Mucosa of descending colon (tissue), 3 donors: ENCODE data around the gene ATP5PB. TPM values are rescaled to one million over a fixed set of nuclear protein-coding genes. Genes with fewer than 3 reads are reported as not detected.

Experiments used
- ATAC-seq: fragments of 200-7000 bp; cut with Tn5 transposase; one replicate; pipeline ENCODE4 v1.9.1; 2020; ENCODE audit warnings: mild to moderate bottlenecking, moderate library complexity
- DNase-seq, 3 donors: peaks; one replicate each; pipeline ENCODE4 v3.0.0-alpha.2; 2020
- H3K36me3 ChIP-seq: fragments of 200-600 bp; one replicate; pipeline ENCODE4 v1.8.0; 2021; ENCODE audit warnings: low read depth, mild to moderate bottlenecking
- H3K4me1 ChIP-seq: fragments of 200-600 bp; one replicate; pipeline ENCODE4 v1.8.0; 2021; ENCODE audit warnings: low read depth, mild to moderate bottlenecking
- H3K4me3 ChIP-seq: fragments of 200-600 bp; one replicate; pipeline ENCODE4 v1.8.0; 2021; ENCODE audit warnings: mild to moderate bottlenecking
- H3K9me3 ChIP-seq: fragments of 200-600 bp; one replicate; pipeline ENCODE4 v1.8.0; 2021; ENCODE audit warnings: mild to moderate bottlenecking
- CTCF ChIP-seq: fragments of 200-600 bp; IDR thresholded peaks from one replicate; pipeline ENCODE4 v1.8.0; 2022; ENCODE audit warnings: antibody characterized with exemption, mild to moderate bottlenecking
- intact Hi-C, 2 donors: fragments of 100-400 bp; cut with DNase I in 1 of 2; cut with micrococcal nuclease in 1 of 2; formaldehyde crosslinking; loops; one replicate each; pipeline versions ENCODE4 v1.11.0 to v1.11.1; 2022; cut with DNase I, micrococcal nuclease
- total RNA-seq, 3 donors: library from RNA; stranded (reverse); fragmentation: NEBNext Ultra II Directional in 2 of 3; extraction: Animal tissue kit (Norgen Biotek cat#: 25700) in 2 of 3; gene quantifications; one replicate each; pipeline versions ENCODE4 v1.2.1 to v1.2.4, GENCODE V29; 2021 to 2023
- donor health status: DM: no; HTN: no; CAD: no; lungs with moderate emphysema.
- donor health status: DM: no; HTN: no; CAD: no.
- donor health status: DM: no; HTN: yes; CAD: no.

Gene ATP5PB
- total RNA-seq, 3 donors from 2014 or later = 274 to 427 (median 390) TPM

GRCh38 chr1:111489604-111490003, 40.3 kb downstream of the ATP5PB start:
- Histone ChIP-seq H3K4me3 (no peak overlapping the region), H3K9me3 (no peaks in the 10 kb centered on the region), H3K4me1 (no peaks in the 10 kb centered on the region), H3K36me3 (no peaks in the 10 kb centered on the region)
- intact Hi-C loops = loop anchor here in 1 of 2 donors (10.0 kb wide), 1 partner anchor 275 kb away; no protein-coding TSS in a partner anchor
- ATAC-seq (peak; percentile 68), DNase-seq (peak in 1 of 3 donors; percentile 35)
- TF ChIP-seq CTCF = no peak

- no peaks in the 10 kb centered on the region for H3K4me1 ChIP-seq
- no peaks in the 10 kb centered on the region for H3K9me3 ChIP-seq
- no peak for TF ChIP-seq CTCF
- intact Hi-C loops = no loop called here
- H3K4me3 ChIP-seq = no peak overlapping the region
- DNase-seq (no peak), ATAC-seq (no peak)
- H3K36me3 ChIP-seq = no peaks in the 10 kb centered on the region
Observed at GRCh38 chr1:111490220-111490619, 41.0 kb downstream of the ATP5PB start.

GRCh38 chr1:111491070-111491469, 41.8 kb downstream of the ATP5PB start:
- Histone ChIP-seq H3K4me1 (no peaks in the 10 kb centered on the region), H3K4me3 (no peak overlapping the region), H3K9me3 (no peaks in the 10 kb centered on the region), H3K36me3 (no peaks in the 10 kb centered on the region)
- TF ChIP-seq CTCF = no peak
- no peak for ATAC-seq
- intact Hi-C loops = no loop called here
- DNase-seq = no peak

GRCh38 chr1:111496398-111496797, 47.1 kb downstream of the ATP5PB start:
- ATAC-seq = no peak
- Histone ChIP-seq H3K4me3 (no peak overlapping the region), H3K9me3 (no peaks in the 10 kb centered on the region), H3K4me1 (no peaks in the 10 kb centered on the region), H3K36me3 (no peaks in the 10 kb centered on the region)
- TF ChIP-seq CTCF = no peak
- no peak for DNase-seq
- intact Hi-C loops = no loop called here

GRCh38 chr1:111497592-111497991, 48.3 kb downstream of the ATP5PB start:
- ATAC-seq = no peak
- Histone ChIP-seq H3K4me1 (no peaks in the 10 kb centered on the region), H3K9me3 (no peaks in the 10 kb centered on the region), H3K4me3 (no peak overlapping the region), H3K36me3 (no peaks in the 10 kb centered on the region)
- intact Hi-C loops = no loop called here
- no peak for TF ChIP-seq CTCF
- no peak for DNase-seq
